Prostate gland (tissue), 2 donors: ENCODE measurements around the gene ARSI. TPM values are rescaled to one million over a fixed set of nuclear protein-coding genes. Genes with fewer than 3 reads are reported as not detected.

Source experiments
- DNase-seq: peaks from one replicate; pipeline ENCODE4 v3.0.0-alpha.2; 2019; ENCODE audit warnings: low spot score
- H3K27ac ChIP-seq, 2 donors: fragments of 200-600 bp; sonication (generic); 2 replicates each; pipeline ENCODE4 v1.5.1; 2017 to 2019
- H3K27me3 ChIP-seq: fragments of 200-600 bp; sonication (generic); replicated peaks from 2 replicates; pipeline ENCODE4 v1.5.1; 2019; ENCODE audit not compliant: insufficient read depth
- H3K36me3 ChIP-seq, 2 donors: fragments of 200-600 bp; sonication (generic); 1 replicate in 1 of 2; 2 replicates in 1 of 2; pipeline versions ENCODE4 v1.5.1 to v1.8.1; 2017 to 2019
- H3K4me1 ChIP-seq: fragments of 200-600 bp; sonication (generic); replicated peaks from 2 replicates; pipeline ENCODE4 v1.5.1; 2019
- H3K4me3 ChIP-seq, 2 donors: fragments of 200-600 bp; sonication (generic); 2 replicates each; pipeline ENCODE4 v1.5.1; 2017 to 2019
- H3K9me3 ChIP-seq: fragments of 200-600 bp; sonication (generic); 2 replicates; pipeline ENCODE4 v1.5.1; 2017
- CTCF ChIP-seq, 4 experiments: fragments of 200-600 bp in 2 of 4; fragments of 450-650 bp in 2 of 4; sonication (generic) in 2 of 4; IDR thresholded peaks; 1 replicate in 3 of 4; 2 replicates in 1 of 4; pipeline ENCODE4 v1.5.1; 2016 to 2019; ENCODE audit warnings: antibody characterized with exemption in 4 of 4, mild to moderate bottlenecking in 2 of 4, moderate library complexity in 2 of 4
- POLR2A ChIP-seq: fragments of 450-650 bp; IDR thresholded peaks from one replicate; pipeline ENCODE4 v1.6.1; 2016; ENCODE audit warnings: antibody characterized with exemption, mild to moderate bottlenecking
- POLR2AphosphoS5 ChIP-seq: sonication (generic); formaldehyde crosslinking; IDR thresholded peaks from one replicate; pipeline ENCODE4 v1.6.1; 2017; ENCODE audit warnings: antibody characterized with exemption
- WGBS: methylation state at CpG from one replicate; pipeline ENCODE4 v1.1.5; 2018; 5-methylcytosine and 5-hydroxymethylcytosine counted together
- intact Hi-C: fragments of 100-400 bp; cut with DNase I; formaldehyde crosslinking; loops from one replicate; pipeline ENCODE4 v1.14.2; 2022
- total RNA-seq, 2 donors: library from RNA; depleted of rRNA; stranded (reverse); fragments of >200 nt; gene quantifications; one replicate each; pipeline ENCODE4 v1.1.0, GENCODE V29; 2016

The ARSI gene
- total RNA-seq, 2 donors from 2014 or later = 1.5 to 1.6 TPM

GRCh38 chr5:150246835-150247234 is 55.9 kb downstream of the ARSI start:
- intact Hi-C loops = no loop called here

GRCh38 chr5:150246429-150246828 is 56.3 kb downstream of the ARSI start:
- Histone ChIP-seq H3K4me3 (no peak overlapping the region), H3K36me3 (no peaks in the 10 kb centered on the region), H3K27me3 (no peaks in the 10 kb centered on the region), H3K9me3 (no peaks in the 10 kb centered on the region), H3K4me1 (no peaks in the 10 kb centered on the region), H3K27ac (no peak overlapping the region)
- DNase-seq = no peak
- no peak for TF ChIP-seq POLR2A
- no peak for TF ChIP-seq POLR2AphosphoS5
- TF ChIP-seq CTCF (IDR thresholded peaks at IDR 0.05) = no peak
- intact Hi-C loops = no loop called here
- 83% methylated on average over 5 of the region's 5 CpGs for WGBS

More at GRCh38 chr5:150246835-150247234, 55.9 kb downstream of the ARSI start:
- DNase-seq = no peak
- H3K27ac ChIP-seq = no peak overlapping the region
- no peaks in the 10 kb centered on the region for H3K4me1 ChIP-seq
- 84% methylated on average over 5 of the region's 5 CpGs for WGBS
- no peaks in the 10 kb centered on the region for H3K36me3 ChIP-seq
- H3K27me3 ChIP-seq = no peaks in the 10 kb centered on the region
- H3K9me3 ChIP-seq = no peaks in the 10 kb centered on the region
- TF ChIP-seq POLR2A (no peak), POLR2AphosphoS5 (no peak), CTCF (IDR thresholded peaks at IDR 0.05) (no peak)
- H3K4me3 ChIP-seq = no peak overlapping the region

Other genes with a start within 250 kb of the ARSI start
- gene CSF1R, start 216.4 kb downstream of the ARSI start, total RNA-seq = 10 to 100 TPM; 11.0 to 36.4 TPM
- gene PDGFRB, start 147.1 kb downstream of the ARSI start, total RNA-seq = 100 to 1,000 TPM in 1 of 2 donors, 10 to 100 TPM in 1; 14.5 to 161 TPM
- 1 to 10 TPM in 1 of 2 donors, not detected in 1; 3.2 TPM for gene CDX1, start 136.1 kb downstream of the ARSI start, total RNA-seq
- gene SLC6A7, start 112.8 kb downstream of the ARSI start, total RNA-seq = not detected
- 1 to 10 TPM in 1 of 2 donors, under 1 TPM in 1; 0.50 to 1.0 TPM for gene CAMK2A, start 13.1 kb downstream of the ARSI start, total RNA-seq
- gene TCOF1, start 54.8 kb upstream of the ARSI start, total RNA-seq = 10 to 100 TPM; 28.9 to 58.3 TPM
- 100 to 1,000 TPM; 425 to 612 TPM for gene CD74, start 110.0 kb upstream of the ARSI start, total RNA-seq
- 1,000 to 10,000 TPM; 1,708 to 3,672 TPM for gene RPS14, start 146.8 kb upstream of the ARSI start, total RNA-seq
- gene NDST1, start 205.2 kb upstream of the ARSI start, total RNA-seq = 100 to 1,000 TPM in 1 of 2 donors, 10 to 100 TPM in 1; 65.8 to 175 TPM